H9 (cell line): Measurements from ENCODE around the gene ORAI3. TPM values are rescaled to one million over a fixed set of nuclear protein-coding genes. Genes with fewer than 3 reads are reported as not detected.
A peak's percentile ranks its signal among the peaks of the same experiment; 100 is the strongest.

ENCODE experiments used
- DNase-seq: peaks from one replicate; pipeline ENCODE4 v3.0.0-alpha.2; 2017
- H2AFZ ChIP-seq: one replicate; pipeline ENCODE4 v1.6.1; 2013; ENCODE audit warnings: mild to moderate bottlenecking, low read length, control low read depth, moderate library complexity
- H2AK5ac ChIP-seq: 2 replicates; pipeline ENCODE4 v1.6.1; 2013; ENCODE audit warnings: low read length, control low read depth, mixed read lengths; ENCODE audit not compliant: insufficient read length
- H2BK120ac ChIP-seq: one replicate; pipeline ENCODE4 v1.6.1; 2013; ENCODE audit warnings: low read depth, mild to moderate bottlenecking, low read length, control low read depth, inconsistent platforms; ENCODE audit not compliant: poor library complexity, severe bottlenecking
- H2BK12ac ChIP-seq: 2 replicates; pipeline ENCODE4 v1.6.1; 2013; ENCODE audit warnings: low read length, control low read depth, mixed read lengths, low read depth; ENCODE audit not compliant: insufficient read length
- H2BK15ac ChIP-seq: 2 replicates; pipeline ENCODE4 v1.6.1; 2013; ENCODE audit warnings: low read depth, low read length, control low read depth
- H2BK20ac ChIP-seq: one replicate; pipeline ENCODE4 v1.6.1; 2013; ENCODE audit warnings: low read depth, mild to moderate bottlenecking, low read length, control low read depth, inconsistent platforms; ENCODE audit not compliant: poor library complexity, severe bottlenecking
- H2BK5ac ChIP-seq: 2 replicates; pipeline ENCODE4 v1.6.1; 2013; ENCODE audit warnings: low read length, control low read depth, mixed read lengths; ENCODE audit not compliant: insufficient read length
- H3K14ac ChIP-seq: 2 replicates; pipeline ENCODE4 v1.6.1; 2013; ENCODE audit warnings: low read length, control low read depth; ENCODE audit not compliant: insufficient read depth
- H3K18ac ChIP-seq: 2 replicates; pipeline ENCODE4 v1.6.1; 2013; ENCODE audit warnings: low read depth, mild to moderate bottlenecking, mixed read lengths, low read length, control low read depth; ENCODE audit not compliant: insufficient read length
- H3K23ac ChIP-seq: 2 replicates; pipeline ENCODE4 v1.6.1; 2013; ENCODE audit warnings: low read length, control low read depth, mixed read lengths, low read depth; ENCODE audit not compliant: insufficient read length
- H3K23me2 ChIP-seq: 2 replicates; pipeline ENCODE4 v1.6.1; 2013; ENCODE audit warnings: low read depth, mild to moderate bottlenecking, mixed read lengths, low read length, control low read depth; ENCODE audit not compliant: insufficient read length, poor library complexity, severe bottlenecking
- H3K27ac ChIP-seq: 2 replicates; pipeline ENCODE4 v1.5.1; 2013; ENCODE audit warnings: low read length, control low read depth, mixed read lengths, low read depth; ENCODE audit not compliant: insufficient read length
- H3K27me3 ChIP-seq: 2 replicates; pipeline ENCODE4 v1.6.1; 2013; ENCODE audit warnings: low read length, control low read depth, inconsistent platforms; ENCODE audit not compliant: insufficient read depth
- H3K4ac ChIP-seq: 2 replicates; pipeline ENCODE4 v1.6.1; 2013; ENCODE audit warnings: low read depth, mild to moderate bottlenecking, control low read depth, inconsistent platforms, low read length, moderate library complexity
- H3K4me1 ChIP-seq: 2 replicates; pipeline ENCODE4 v1.6.1; 2013; ENCODE audit warnings: low read length, control low read depth, inconsistent platforms; ENCODE audit not compliant: insufficient read depth
- H3K4me2 ChIP-seq: 2 replicates; pipeline ENCODE4 v1.6.1; 2013; ENCODE audit warnings: low read length, control low read depth, mixed read lengths; ENCODE audit not compliant: insufficient read length, insufficient read depth
- H3K56ac ChIP-seq: 2 replicates; pipeline ENCODE4 v1.6.1; 2013; ENCODE audit warnings: low read depth, mild to moderate bottlenecking, mixed read lengths, low read length, control low read depth; ENCODE audit not compliant: insufficient read length
- H3K79me1 ChIP-seq: 2 replicates; pipeline ENCODE4 v1.6.1; 2013; ENCODE audit warnings: low read depth, mild to moderate bottlenecking, moderate library complexity, low read length, control low read depth, inconsistent platforms; ENCODE audit not compliant: insufficient read depth, poor library complexity, severe bottlenecking
- H3K79me2 ChIP-seq: 2 replicates; pipeline ENCODE4 v1.6.1; 2013; ENCODE audit warnings: low read length, control low read depth, inconsistent platforms; ENCODE audit not compliant: insufficient read depth
- H3K9ac ChIP-seq: 2 replicates; pipeline ENCODE4 v1.6.1; 2013; ENCODE audit warnings: low read length, control low read depth, mixed read lengths; ENCODE audit not compliant: insufficient read length; ENCODE audit errors: extremely low read depth
- H3K9me3 ChIP-seq: one replicate; pipeline ENCODE4 v1.6.1; 2013; ENCODE audit warnings: low read depth, low read length, inconsistent platforms; ENCODE audit not compliant: control insufficient read depth
- H3T11ph ChIP-seq: one replicate; pipeline ENCODE4 v1.6.1; 2013; ENCODE audit warnings: mild to moderate bottlenecking, low read length, control low read depth, inconsistent platforms
- H4K20me1 ChIP-seq: one replicate; pipeline ENCODE4 v1.6.1; 2013; ENCODE audit not compliant: control insufficient read depth, insufficient read length, insufficient read depth
- H4K5ac ChIP-seq: 2 replicates; pipeline ENCODE4 v1.6.1; 2013; ENCODE audit warnings: low read depth, mild to moderate bottlenecking, mixed read lengths, low read length, control low read depth; ENCODE audit not compliant: insufficient read length
- H4K8ac ChIP-seq: replicated peaks from 2 replicates; pipeline ENCODE4 v1.6.1; 2013; ENCODE audit warnings: low read length, control low read depth, mixed read lengths, low read depth; ENCODE audit not compliant: insufficient read length
- H4K91ac ChIP-seq: 2 replicates; pipeline ENCODE4 v1.6.1; 2013; ENCODE audit warnings: low read depth, mild to moderate bottlenecking, moderate library complexity, mixed read lengths, low read length, control low read depth; ENCODE audit not compliant: insufficient read length
- H3K27ac Mint-ChIP-seq, 3 experiments: 2 replicates in 2 of 3; 3 replicates in 1 of 3; pipeline ENCODE4 v1.8.0; 2020 to 2021; ENCODE audit warnings: mixed read lengths in 3 of 3, mild to moderate bottlenecking in 1 of 3, moderate library complexity in 1 of 3
- H3K27me3 Mint-ChIP-seq: 2 replicates; pipeline ENCODE4 v1.8.0; 2021; ENCODE audit warnings: low read depth, mild to moderate bottlenecking, moderate library complexity, mixed read lengths
- H3K36me3 Mint-ChIP-seq, 3 experiments: 2 replicates in 2 of 3; 3 replicates in 1 of 3; pipeline ENCODE4 v1.8.0; 2020 to 2021; ENCODE audit warnings: low read depth in 3 of 3, mixed read lengths in 3 of 3; ENCODE audit not compliant: insufficient read depth in 1 of 3
- H3K4me1 Mint-ChIP-seq, 2 experiments: 2 replicates each; pipeline ENCODE4 v1.8.0; 2020; ENCODE audit warnings: mixed read lengths in 2 of 2
- H3K4me3 Mint-ChIP-seq, 2 experiments: 2 replicates in 1 of 2; 3 replicates in 1 of 2; pipeline ENCODE4 v1.8.0; 2020 to 2021; ENCODE audit warnings: mild to moderate bottlenecking in 2 of 2, mixed read lengths in 2 of 2, moderate library complexity in 1 of 2
- H3K9me3 Mint-ChIP-seq, 2 experiments: 2 replicates in 1 of 2; 3 replicates in 1 of 2; pipeline ENCODE4 v1.8.0; 2020; ENCODE audit warnings: mild to moderate bottlenecking in 2 of 2, mixed read lengths in 2 of 2, moderate library complexity in 1 of 2
- CTCF ChIP-seq: fragments of 200-600 bp; sonication (generic); conservative IDR thresholded peaks from 3 replicates; pipeline ENCODE4 v1.8.0; 2021; ENCODE audit warnings: antibody characterized with exemption, mild to moderate bottlenecking
- WGBS: extraction: QIAGEN DNeasy Blood & Tissue Kit; methylation state at CpG from one replicate; pipeline ENCODE4 v1.1.7; 2013; ENCODE audit warnings: missing lambda C conversion rate, low lambda C conversion rate, mixed read lengths; ENCODE audit not compliant: insufficient read length; ENCODE audit errors: extremely low coverage; 5-methylcytosine and 5-hydroxymethylcytosine counted together
- total RNA-seq: library from RNA; stranded (reverse); gene quantifications from 2 replicates; pipeline ENCODE4 v1.2.1, GENCODE V29; 2021

ORAI3 gene
- total RNA-seq, 1 experiment from 2014 or later = 6.9 TPM

DNA sequence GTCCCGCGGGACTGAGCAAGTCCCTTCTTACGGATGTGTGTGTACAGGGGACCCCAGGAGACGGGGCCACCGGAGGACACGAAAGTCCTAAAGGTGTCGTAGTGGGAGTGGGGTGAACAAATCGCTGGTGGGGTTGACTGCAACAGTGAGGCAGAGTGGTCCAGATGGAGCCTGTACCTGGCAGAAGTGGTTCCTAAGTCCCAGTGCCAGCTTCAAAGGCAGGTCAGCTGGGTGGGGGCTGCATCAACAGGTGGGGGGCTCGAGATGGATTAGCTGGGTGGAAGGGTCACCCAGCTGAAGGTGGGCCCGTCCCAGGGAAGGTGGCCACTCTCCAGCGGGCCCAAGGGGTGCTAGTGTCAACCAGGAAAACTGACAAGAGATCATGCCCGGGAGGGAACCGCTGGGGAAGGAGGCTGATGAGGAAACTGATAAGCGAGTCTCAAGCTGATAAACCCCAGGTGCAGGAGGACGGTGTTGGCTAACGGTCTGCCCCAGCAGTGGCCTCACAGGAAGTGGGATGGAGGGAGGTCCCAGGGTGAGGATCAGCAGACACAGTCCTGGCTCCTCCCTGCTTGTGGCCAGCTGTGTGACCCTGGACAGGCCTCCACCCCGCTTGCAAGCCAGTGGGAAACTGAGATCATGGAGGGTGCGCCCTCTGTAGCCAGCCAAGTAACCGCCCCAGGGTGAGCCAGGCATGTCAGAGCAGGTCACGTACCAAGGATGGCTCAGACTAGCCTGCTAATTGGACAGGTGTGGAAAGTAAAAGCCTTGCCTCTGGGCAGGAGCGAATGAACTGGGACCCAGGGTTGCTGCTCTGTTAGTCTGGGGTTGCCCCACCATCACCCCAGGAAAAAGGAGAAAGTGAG, 1.0 kb downstream of the ORAI3 start:
- Histone ChIP-seq H3K4me2 (peak overlapping the region; percentile 71), H3K56ac (no peak overlapping the region), H3K9ac (peak overlapping the region; percentile 8), H3K27ac (no peak overlapping the region), H2BK20ac (no peak overlapping the region), H3K27me3 (no peaks in the 10 kb centered on the region), H2AFZ (no peak overlapping the region), H4K5ac (no peak overlapping the region), H3K79me2 (no peaks in the 10 kb centered on the region), H3K18ac (no peak overlapping the region), H2BK15ac (no peak overlapping the region), H3K79me1 (no peaks in the 10 kb centered on the region), H3K14ac (no peak overlapping the region), H4K91ac (no peak overlapping the region), H4K8ac (no peak overlapping the region), H3K4me1 (no peaks in the 10 kb centered on the region), H2BK5ac (no peak overlapping the region), H2BK12ac (no peak overlapping the region), H2BK120ac (no peak overlapping the region), H3T11ph (no peak overlapping the region), H3K23me2 (peaks cover 11% of the 10 kb centered on the region), H3K9me3 (no peaks in the 10 kb centered on the region), H2AK5ac (no peak overlapping the region), H4K20me1 (no peaks in the 10 kb centered on the region), H3K4ac (no peak overlapping the region), H3K23ac (no peak overlapping the region)
- Mint-ChIP-seq H3K9me3 (no peaks in the 10 kb centered on the region), H3K4me1 (peaks cover 26 to 28% of the 10 kb centered on the region in 2 experiments), H3K36me3 (peaks cover 6 to 19% (median 9%) of the 10 kb centered on the region in 3 experiments; a peak in 6 of 7 replicates), H3K27ac (peak overlapping the region; percentile 48 to 98 (median 85); a peak in 5 of 7 replicates), H3K27me3 (peaks cover 3% of the 10 kb centered on the region; the same call in 1 of the 2 replicates), H3K4me3 (peak overlapping the region; percentile 79 to 91)
- peak; percentile 87 for DNase-seq
- TF ChIP-seq CTCF = peak; percentile 19; the same call in 2 of the 3 replicates
- WGBS = no CpG with 5 or more reads among the region's 21 CpGs
